Adipose tissue (tissue), 3 donors: ENCODE measurements around the gene CDK17. TPM values are rescaled to one million over a fixed set of nuclear protein-coding genes. Genes with fewer than 3 reads are reported as not detected.
A peak's percentile ranks its signal among the peaks of the same experiment; 100 is the strongest.
"Not testable (repeated sequence)": the region's sequence is repeated elsewhere in the genome, so short reads cannot be mapped to it uniquely, and the experiment has no call there.

Experiments
- H3K27ac ChIP-seq: one replicate; pipeline ENCODE4 v1.5.1; 2013; ENCODE audit warnings: low read depth, low read length
- WGBS, 3 donors: extraction: QIAGEN DNeasy Blood & Tissue Kit; methylation state at CpG; one replicate each; pipeline ENCODE4 v1.1.7; 2013; 5-methylcytosine and 5-hydroxymethylcytosine counted together
- polyA plus RNA-seq, 3 donors: library from polyadenylated mRNA; stranded (reverse); fragments of 200-250 nt; gene quantifications; one replicate each; pipeline ENCODE4 v1.2.3, GENCODE V29; 2013
- donor health status: healthy with polysubstance abuse.
- donor health status: Bipolar disorder and iron deficiency.
- donor health status: healthy.

The CDK17 gene
- 10 to 100 TPM in 2 of 3 donors, 1 to 10 TPM in 1; 3.8 to 20.4 (median 12.1) TPM for polyA plus RNA-seq

DNA sequence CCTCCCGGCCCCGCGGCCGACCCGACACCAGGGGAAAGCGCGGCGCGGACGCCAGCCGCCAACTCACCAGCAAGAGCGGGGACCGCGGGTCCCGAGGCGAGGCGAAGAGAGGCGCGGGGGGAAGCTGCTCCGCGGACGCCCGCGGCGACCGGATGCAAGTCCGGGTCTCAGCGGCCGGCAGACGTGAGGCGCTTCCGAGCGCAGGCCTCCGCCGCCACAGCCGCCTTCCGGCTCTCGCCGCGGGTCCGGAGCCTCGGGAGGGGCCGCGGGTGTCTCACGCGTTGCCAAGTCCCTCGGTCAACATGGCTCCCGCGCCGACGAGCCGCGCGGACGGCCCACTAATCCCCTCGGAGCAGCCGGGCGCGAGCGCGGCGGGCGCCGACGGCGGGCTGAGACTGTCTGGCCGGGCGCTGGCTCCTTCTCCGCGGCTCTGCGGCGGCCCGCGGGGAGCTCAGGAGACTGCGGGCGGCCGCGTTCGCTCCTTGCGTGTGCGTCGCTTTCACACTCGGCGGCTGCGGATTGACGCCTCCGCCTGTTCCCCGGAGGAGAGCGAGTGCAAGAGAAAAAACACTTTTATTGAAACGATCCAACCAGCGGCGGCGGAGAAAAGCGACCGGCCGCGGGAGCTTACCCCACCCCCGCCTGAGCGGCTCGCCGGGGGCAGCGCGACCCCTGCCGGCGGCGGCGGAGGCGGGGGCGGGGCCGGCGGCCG, at the start of gene CDK17:
Gene CDK17 (minus strand): TSS at position 521 of the 712 bp plus-strand sequence. CDS start 65,603 bp downstream, outside the sequence.
- WGBS, 3 donors = 0 to 1% (median 0%) methylated on average over 69 to 112 of the region's 112 CpGs
- H3K27ac ChIP-seq = peak within 1 kb of the TSS; percentile 96

DNA sequence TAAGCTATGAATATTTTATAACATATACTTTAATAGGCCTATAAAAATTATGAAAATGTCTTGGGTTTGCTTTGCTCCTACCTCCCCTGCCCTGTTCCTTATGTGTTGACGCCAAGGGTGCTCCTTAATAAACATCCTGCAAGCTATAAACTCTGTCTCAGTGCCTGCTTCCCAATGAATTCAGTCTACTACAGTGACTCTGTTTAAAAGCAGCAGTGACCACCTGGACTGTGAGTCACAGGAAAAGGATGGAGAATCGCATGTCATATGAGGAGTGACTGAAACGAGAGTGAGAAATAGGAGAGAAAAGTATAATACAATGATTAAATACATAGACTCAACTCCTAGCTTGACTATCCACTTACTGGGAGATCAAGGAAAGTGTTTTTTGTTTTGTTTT, 48.1 kb upstream of the CDK17 start:
- no peak overlapping the region for H3K27ac ChIP-seq
- 80 to 85% (median 85%) methylated on average over 3 of the region's 3 CpGs for WGBS, 3 donors

DNA sequence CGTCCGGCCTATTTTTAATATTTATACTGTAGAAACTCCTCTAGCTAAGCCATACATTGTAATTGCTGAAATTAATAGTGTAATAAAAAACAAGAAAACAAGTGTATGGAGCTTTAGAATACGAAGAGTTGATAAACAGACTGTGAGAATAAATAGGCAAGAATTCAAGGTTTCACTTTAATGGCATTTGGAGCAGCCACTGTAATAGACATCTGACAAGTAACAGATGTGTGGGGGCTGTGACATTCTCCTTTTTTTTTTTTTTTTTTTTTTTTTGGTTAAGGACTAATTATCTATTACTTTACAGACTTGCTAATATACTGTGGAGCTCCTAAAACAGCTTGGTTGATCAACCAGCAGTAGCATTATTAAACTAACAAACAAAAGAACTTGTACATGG, 47.0 kb upstream of the CDK17 start:
- H3K27ac ChIP-seq = no peak overlapping the region
- 90 to 93% (median 91%) methylated on average over 3 of the region's 3 CpGs for WGBS, 3 donors

DNA sequence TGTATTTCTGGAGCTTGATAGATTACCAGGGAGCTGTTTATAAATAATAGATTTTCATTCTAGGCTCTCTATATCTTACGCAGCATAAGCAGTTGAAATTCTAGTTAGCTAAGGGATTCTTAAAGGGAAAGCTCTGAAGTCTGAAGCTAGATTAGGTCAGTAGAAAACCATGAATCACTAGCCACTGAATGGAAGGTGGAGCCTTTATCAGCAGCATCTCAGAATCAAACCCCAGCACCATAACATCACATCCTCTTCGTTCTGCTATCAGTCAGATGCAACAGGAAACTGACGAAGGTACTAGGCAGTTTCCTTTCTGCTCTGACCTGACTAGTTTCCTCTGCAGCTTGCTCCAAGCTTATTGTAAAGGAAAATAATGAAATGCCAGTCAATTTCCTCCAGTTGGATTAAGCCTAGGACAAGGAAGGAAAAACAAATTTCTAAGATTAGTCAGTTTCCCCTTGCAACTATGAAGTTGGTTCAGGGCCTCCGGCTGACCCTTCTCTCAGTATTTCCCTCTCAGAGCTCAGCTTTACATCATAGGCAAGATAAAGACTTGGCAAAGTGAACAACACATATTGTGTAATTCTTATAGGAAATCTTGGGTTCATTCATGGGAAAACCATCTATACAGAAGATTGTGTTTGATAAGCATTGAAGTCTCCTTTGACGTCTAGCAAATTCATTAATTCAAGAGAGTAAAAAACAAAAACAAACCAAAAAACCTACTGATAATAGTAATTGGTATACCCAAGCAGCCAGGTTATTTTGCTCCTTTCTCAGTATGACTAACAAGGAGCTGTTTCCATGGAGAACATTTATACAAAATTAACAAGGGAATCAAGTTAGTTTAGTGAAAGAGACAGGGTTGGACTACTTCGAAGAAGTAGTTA, 45.7 kb upstream of the CDK17 start:
- H3K27ac ChIP-seq = no peak overlapping the region
- 34 to 64% (median 34%) methylated on average over 6 of the region's 6 CpGs for WGBS, 3 donors

DNA sequence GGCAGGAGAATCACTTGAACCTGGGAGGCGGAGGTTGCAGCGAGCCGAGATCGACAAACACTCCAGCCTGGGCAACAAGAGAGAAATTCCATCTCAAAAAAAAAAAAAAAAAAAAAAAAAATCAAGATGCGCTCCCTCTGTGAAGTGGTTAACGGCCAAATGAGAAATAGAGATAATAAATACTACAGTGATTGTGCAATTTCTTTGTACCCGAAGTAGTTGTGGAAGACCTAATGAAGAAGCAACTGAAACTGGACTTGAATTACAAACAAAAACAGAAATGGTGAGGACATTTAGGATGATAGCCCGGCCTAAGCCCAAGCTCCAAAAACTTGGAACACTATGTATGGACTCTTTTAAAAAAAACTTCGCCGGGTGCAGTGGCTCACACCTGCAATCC, 44.2 kb upstream of the CDK17 start:
- no peak overlapping the region for H3K27ac ChIP-seq
- 90 to 93% (median 93%) methylated on average over 10 of the region's 10 CpGs for WGBS, 3 donors

DNA sequence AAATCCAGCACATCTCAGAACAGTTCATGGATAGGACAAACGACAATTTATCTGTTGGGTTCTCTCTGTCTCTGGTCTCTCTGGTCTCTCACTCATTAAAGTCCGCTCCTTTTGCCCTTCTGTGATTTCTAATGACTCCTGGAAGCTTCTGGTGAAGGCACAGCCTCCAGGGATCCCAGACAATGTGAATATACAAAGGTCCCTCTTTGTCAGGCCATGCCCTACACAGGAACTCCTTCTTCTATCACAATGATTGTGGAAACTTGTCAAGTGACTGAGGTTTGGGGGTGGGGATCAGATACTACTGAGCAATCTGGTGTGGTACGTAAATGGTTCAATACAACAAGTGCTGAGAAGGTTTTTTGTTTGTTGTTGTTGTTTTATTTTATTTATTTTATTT, 42.7 kb upstream of the CDK17 start:
- 86 to 95% (median 91%) methylated on average over 3 of the region's 3 CpGs for WGBS, 3 donors
- H3K27ac ChIP-seq = no peak overlapping the region

DNA sequence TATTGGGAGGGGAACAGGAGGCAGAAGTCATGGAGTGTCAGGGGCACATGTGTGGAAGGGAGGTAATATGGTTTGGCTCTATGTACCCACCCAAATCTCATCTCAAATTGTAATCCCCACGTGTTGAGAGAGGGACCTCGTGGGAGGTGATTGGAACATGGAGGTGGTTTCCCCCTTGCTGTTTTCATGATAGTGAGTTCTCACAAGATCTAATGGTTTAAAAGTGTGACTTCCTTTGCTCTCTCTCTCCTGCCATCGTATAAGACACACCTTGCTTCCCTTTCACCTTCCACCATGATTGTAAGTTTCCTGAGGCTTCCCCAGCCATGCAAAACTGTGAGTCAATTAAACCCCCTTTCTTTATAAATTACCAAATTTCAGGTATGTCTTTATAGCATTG, 41.6 kb upstream of the CDK17 start:
- no peak overlapping the region for H3K27ac ChIP-seq
- 52 to 68% (median 68%) methylated on average over 3 of the region's 3 CpGs for WGBS, 3 donors

DNA sequence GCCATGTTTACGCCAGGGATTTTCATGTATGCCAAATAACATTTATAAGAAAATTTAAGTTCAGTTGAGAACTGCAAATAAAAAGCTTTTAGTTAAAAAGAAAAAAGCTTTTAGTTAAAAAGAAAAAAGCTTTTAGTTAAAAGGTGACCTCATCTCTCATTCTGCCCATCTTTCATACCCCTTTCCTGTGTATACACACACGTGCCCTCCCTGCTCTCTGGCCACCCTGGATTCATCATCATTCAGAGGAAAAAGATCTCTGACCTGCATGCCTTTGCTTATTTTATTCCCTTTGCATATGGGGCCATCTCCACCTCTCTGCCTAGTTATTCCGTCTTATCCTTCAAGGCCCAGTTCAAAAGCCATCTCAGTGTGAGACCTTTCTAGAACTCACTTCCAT, 38.1 kb upstream of the CDK17 start:
- no peak overlapping the region for H3K27ac ChIP-seq
- WGBS, 3 donors = 83 to 88% (median 85%) methylated on average over 3 of the region's 3 CpGs

DNA sequence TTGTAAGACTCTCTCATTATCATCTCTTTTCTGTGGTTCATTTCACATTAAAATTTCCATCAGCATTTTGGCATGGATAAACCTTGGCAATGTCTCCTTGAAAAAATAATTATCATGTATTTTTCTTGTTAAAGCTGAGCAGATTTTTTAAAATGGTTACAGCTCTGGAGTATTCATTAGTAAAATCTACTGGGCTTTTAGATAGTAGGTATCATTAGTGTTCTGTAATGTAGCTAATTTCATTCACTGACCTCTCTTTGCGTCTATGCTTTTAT, 36.9 kb upstream of the CDK17 start:
- WGBS, 3 donors = 47 to 92% (median 90%) methylated on average over 1 of the region's 1 CpG

DNA sequence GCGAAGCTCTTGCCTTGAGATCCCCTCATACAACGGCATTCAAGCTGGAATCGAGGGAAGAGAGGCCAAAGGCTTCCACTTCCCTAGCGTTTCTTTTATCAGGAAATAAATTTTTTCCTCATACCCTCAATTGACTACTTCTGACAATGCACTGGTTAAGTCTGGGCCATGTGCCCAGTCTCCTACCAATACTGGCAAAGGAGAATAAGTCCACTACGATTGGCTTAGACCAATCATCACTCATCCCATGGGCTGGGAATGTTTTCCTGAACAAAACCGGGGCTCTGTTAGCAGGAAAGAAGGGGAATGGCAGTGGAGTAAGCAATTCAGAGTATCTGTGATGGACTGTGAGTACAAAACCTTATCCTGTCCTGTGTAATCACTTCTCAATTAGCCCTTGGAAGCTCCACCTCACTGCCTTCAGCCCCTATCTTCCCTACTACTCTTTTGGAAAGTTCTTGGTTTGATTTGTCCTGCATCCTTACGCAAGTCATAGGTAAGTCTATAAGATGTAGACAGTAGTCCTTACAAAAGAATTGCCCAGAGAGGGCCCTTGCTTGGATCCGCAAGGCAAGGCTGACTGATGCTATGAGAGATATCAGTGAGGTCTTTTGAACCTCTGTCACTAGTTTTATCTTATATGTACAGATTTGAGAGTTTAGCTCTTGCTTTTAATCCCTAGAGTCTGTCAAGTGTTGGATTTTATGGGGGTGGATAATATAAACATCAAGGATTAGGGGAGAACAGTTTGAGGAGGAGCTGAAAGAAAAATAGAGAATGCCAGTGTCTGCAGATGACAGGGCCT, 36.3 kb upstream of the CDK17 start:
- WGBS, 3 donors = 80 to 83% (median 80%) methylated on average over 8 of the region's 8 CpGs
- H3K27ac ChIP-seq = no peak overlapping the region

More for the DNA sequence above, 36.9 kb upstream of the CDK17 start:
- no peak overlapping the region for H3K27ac ChIP-seq

DNA sequence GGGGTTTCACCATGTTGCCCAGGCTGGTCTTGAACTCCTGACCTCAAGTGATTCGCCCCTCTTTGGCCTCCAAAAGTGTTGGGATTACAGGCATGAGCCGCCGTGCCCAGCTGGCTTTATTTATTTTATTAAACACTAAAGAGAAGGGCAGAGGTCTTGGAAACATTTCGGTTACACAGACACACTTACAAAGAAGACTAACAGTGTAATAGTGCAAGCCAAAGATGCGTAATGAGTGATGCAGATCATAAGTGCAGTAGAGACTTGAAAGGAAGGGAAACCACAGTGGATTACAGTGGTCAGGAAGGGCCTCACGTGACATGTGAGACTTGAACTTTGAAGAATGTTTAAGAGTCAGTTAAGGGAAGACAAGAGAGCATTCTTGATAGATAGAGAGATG, 33.9 kb upstream of the CDK17 start:
- WGBS, 3 donors = 50 to 75% (median 52%) methylated on average over 6 of the region's 6 CpGs
- H3K27ac ChIP-seq = no peak overlapping the region

DNA sequence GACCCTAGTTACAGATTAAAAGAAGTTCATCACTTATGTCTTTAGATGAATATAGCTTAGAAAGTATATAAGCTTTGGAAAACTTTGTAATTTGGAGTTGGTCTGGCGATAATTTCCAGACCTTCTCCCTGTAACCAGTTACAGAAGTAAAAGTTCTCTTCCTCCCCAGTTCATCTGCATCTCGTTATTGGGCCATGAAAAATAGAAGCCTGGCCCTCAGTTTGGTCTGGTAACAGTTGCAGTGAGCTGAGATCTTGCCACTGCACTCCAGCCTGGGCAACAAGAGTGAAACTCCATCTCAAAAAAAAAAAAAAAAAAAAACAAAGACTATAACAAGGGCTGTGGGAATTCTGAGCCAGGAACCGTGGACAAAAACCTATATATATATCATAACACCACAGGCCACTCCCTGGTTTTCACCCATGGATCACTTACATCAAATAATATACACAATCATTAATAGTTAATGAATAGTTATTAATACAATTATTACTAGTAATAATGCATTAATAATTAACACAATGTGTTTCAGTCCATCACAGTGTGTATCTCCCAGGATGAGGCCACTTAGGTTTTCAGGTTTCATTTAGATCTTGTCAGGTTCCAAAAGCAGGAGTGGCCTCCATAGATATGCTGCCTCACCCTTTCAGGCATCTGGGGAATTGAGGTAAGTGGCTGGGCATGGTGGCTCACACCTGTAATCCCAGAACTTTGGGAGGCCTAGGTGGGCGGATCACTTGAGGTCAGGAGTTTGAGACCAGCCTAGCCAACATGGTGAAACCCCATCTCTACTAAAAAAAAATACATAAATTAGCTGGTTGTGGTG, 32.5 kb upstream of the CDK17 start:
- WGBS, 3 donors = 95 to 96% (median 95%) methylated on average over 4 of the region's 4 CpGs
- not testable (repeated sequence) for H3K27ac ChIP-seq

DNA sequence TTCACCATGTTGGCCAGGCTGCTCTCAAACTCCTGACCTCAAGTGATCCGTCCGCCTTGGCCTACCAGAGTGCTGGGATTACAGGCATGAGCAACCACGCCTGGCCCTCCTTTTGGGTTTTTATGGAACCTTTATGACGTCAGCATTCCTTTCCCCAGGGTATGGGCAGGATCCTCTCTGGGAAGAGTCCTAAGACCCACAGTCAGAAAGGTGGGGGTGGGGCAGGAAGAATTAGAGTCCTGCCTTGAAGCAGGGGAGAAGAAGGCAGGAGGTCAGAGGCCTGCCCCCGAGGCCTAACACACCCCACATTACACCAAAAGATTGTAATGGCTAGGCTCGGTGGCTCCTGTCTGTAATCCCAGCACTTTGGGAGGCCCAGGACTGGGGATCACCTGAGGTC, 30.8 kb upstream of the CDK17 start:
- 88 to 93% (median 89%) methylated on average over 6 of the region's 6 CpGs for WGBS, 3 donors
- no peak overlapping the region for H3K27ac ChIP-seq

DNA sequence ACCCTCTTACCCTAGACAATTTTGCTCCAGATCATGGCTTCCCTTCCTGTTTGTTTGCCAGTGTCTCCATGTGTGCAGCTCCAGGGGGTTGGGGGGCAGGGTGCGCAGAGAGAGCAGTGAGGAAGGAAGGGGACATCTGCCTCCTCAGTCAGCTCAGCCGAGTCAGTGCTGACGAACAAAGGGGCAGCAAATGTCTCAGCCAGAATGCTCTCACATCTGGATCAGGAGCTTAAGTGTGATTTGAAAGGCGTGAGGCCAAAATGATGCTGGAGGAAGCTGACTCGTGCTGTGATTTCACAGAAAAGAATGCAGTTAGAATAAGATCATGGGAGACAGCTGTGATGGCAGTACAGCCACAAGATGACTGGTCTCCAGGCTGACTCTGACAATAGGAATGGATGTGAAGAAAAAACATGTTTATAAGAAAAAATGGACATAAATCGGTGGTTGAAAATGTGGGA, 27.1 kb upstream of the CDK17 start:
- WGBS, 3 donors = 26 to 47% (median 37%) methylated on average over 6 of the region's 6 CpGs
- H3K27ac ChIP-seq = no peak overlapping the region

DNA sequence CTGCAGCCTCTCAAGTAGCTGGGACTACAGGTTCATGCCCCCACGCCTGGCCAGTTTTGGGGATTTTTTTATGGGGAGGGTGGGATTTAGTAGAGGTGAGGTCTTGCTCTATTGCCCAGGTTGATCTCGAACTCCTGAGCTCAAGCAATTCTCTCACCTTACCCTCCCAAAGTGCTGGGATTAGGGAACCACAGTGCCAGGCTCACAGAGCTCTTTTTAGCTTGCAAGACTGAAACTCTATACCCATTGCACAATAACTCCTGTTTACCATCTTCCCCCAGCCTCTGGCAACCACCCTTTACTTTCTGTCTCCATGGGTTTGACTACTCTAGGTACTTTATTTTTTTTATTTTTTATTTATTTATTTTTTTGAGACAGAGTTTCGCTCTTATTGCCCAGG, 25.7 kb upstream of the CDK17 start:
- no peak overlapping the region for H3K27ac ChIP-seq
- 85 to 94% (median 91%) methylated on average over 3 of the region's 3 CpGs for WGBS, 3 donors

DNA sequence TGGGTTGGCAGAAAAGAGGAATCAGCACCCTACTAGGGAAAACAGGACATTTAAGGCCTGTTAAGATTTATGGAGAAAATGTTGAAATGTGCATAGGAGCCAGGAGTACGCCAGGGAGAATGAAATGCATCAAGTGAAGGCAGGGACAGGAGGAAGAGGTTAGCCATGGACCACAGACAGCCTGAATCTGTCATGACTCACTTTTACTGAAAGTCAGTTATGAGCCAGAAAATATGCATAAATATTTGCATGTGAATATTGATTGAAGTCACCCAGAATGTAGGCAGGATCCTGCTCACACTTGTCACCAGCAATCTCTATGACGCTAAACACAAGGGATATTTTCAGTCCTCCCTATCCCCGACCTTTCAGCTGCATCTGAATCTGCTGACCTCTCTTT, 25.1 kb upstream of the CDK17 start:
- 73 to 79% (median 73%) methylated on average over 3 of the region's 3 CpGs for WGBS, 3 donors
- H3K27ac ChIP-seq = no peak overlapping the region

DNA sequence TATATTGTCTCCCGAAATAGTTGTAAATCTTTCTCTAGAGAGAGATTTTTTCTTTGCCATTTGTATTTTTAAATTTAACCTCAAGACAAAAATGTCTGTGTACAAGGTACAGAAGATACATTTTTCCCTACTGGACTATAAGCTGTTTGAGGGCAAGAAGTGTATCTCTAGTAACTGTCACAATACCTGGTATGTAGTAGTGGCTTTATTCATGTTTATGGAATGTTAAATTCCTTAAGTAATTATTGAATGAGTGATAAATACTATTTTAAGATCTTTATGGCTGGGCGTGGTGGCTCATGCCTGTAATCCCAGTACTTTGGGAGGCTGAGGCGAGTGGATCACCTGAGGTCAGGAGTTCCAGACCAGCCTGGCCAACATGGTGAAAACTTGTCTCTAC, 24.4 kb upstream of the CDK17 start:
- no peak overlapping the region for H3K27ac ChIP-seq
- WGBS, 3 donors = 89 to 96% (median 95%) methylated on average over 3 of the region's 3 CpGs

DNA sequence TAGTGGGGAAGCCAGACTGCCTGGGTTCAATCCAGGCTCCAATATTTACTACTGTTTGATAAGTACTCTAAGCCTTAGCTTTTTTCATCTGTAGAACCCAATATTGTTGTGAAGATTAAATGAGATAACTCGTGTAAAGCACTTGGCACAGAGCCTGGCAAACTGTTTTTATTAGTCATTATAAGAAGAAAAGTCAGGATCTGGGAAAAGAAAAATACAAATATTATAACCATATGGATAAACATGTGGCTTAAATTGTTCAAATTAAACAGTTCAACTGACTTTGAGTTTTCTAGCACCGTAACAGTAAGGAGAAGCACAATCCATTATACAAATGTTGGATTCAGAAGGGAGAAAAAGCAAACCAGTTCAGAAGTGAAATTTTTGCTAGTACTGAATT, 22.0 kb upstream of the CDK17 start:
- 47 to 66% (median 64%) methylated on average over 2 of the region's 2 CpGs for WGBS, 3 donors
- H3K27ac ChIP-seq = no peak overlapping the region
